Measurements from ENCODE around the gene CYB5B.

The CYB5B gene, protein sequence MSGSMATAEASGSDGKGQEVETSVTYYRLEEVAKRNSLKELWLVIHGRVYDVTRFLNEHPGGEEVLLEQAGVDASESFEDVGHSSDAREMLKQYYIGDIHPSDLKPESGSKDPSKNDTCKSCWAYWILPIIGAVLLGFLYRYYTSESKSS

DNA sequence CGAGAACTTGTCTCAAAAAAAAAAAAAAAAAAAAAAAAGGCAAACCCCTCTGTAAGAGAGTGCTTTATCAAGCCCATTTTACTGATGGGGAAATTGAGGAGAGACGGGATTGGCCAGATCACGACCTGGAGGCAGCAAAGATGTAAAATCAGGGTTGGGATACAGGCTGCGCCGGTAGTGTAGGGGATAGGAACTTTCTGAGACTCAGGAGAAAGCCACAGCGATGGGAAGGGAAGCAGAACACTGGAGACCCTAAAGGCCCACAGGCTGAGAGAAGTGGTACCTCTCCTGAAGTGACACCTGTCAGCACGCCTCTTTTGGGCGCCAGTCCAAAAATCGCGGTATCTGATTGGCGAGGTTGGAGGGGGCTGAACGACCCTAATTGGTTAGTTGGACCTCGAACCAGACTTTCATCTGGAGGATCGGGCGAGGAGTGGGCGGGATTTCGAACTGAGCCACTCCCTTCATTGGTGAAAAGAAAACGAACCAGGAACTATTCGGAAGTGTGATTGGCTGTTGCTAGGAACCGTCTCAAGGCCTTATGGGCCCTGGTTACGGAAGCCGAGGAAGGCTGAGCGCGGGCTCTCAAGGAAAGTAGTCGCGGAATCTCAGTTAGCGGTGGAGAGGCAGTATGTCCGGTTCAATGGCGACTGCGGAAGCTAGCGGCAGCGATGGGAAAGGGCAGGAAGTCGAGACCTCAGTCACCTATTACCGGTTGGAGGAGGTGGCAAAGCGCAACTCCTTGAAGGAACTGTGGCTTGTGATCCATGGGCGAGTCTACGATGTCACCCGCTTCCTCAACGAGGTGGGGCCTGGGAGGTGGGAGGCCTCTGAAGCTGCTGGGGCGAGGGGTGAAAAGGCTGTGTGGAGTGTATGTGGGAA is at the start of gene CYB5B:
Gene CYB5B, plus strand, starts transcription at position 567 of the 882 bp plus-strand sequence. Its CDS starts 65 bp downstream, at position 632.
- Mint-ChIP-seq H3K4me3 (peak within 1 kb of the TSS; percentile 96), H3K9me3 (peaks cover 6% of the 10 kb centered on the region), H3K4me1 (peaks cover 12% of the 10 kb centered on the region), H3K36me3 (peaks cover 10% of the 10 kb centered on the region), H3K27ac (peak within 1 kb of the TSS; percentile 93), H3K27me3 (no peaks in the 10 kb centered on the region)
- peak; percentile 92 for ATAC-seq (ENCODE audit: low read depth)
- DNase-seq (ENCODE audit: low spot score in 2 of 2): peak; percentile 83 to 94

- H3K4me3 Mint-ChIP-seq: no peak overlapping the region
- no peak for DNase-seq (ENCODE audit: low spot score in 2 of 2)
- no peak overlapping the region for H3K27ac Mint-ChIP-seq
- H3K36me3 Mint-ChIP-seq: peaks cover 22% of the 10 kb centered on the region
- no peaks in the 10 kb centered on the region for H3K9me3 Mint-ChIP-seq
- H3K4me1 Mint-ChIP-seq: peaks cover 21% of the 10 kb centered on the region
- no peak for ATAC-seq (ENCODE audit: low read depth)
- H3K27me3 Mint-ChIP-seq: no peaks in the 10 kb centered on the region
Observed at GRCh38 chr16:69376393-69377059, 47.9 kb upstream of the CYB5B start.

- H3K9me3 Mint-ChIP-seq: no peaks in the 10 kb centered on the region
- ATAC-seq (ENCODE audit: low read depth): no peak
- no peaks in the 10 kb centered on the region for H3K27me3 Mint-ChIP-seq
- peak overlapping the region; percentile 86 for H3K27ac Mint-ChIP-seq
- peaks cover 18% of the 10 kb centered on the region for H3K4me1 Mint-ChIP-seq
- peaks cover 27% of the 10 kb centered on the region for H3K36me3 Mint-ChIP-seq
- H3K4me3 Mint-ChIP-seq: no peak overlapping the region
- no peak for DNase-seq (ENCODE audit: low spot score in 2 of 2)
Observed at GRCh38 chr16:69378036-69378435, 46.4 kb upstream of the CYB5B start.

DNA sequence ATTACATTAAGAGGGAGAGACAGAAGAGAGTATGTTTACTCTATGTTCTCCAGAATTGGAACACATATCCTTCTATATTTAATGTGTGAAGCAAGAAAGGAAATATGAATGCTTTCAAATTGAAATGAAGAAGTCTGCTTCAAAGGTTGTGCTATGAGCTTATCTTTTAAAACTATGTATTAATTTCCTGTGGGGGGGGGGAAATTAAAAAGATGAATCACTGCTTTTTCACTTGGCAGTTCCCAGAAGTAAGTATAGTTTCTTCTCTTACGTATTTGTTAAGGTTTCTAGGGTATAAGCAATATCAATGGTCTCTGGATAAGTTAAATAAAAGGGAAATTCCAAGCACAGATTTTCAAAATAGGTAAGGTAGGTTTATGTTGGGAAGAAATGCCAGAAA is 45.7 kb upstream of the CYB5B start:
- DNase-seq (ENCODE audit: low spot score in 2 of 2) (no peak), ATAC-seq (ENCODE audit: low read depth) (no peak)
- peaks cover 27% of the 10 kb centered on the region for H3K36me3 Mint-ChIP-seq
- H3K9me3 Mint-ChIP-seq: no peaks in the 10 kb centered on the region
- peaks cover 14% of the 10 kb centered on the region for H3K4me1 Mint-ChIP-seq
- H3K27ac Mint-ChIP-seq: peak overlapping the region; percentile 86
- H3K27me3 Mint-ChIP-seq: no peaks in the 10 kb centered on the region
- H3K4me3 Mint-ChIP-seq: no peak overlapping the region

GRCh38 chr16:69381231-69381630 is 43.2 kb upstream of the CYB5B start:
- Mint-ChIP-seq H3K4me1 (peaks cover 26% of the 10 kb centered on the region), H3K27me3 (no peaks in the 10 kb centered on the region), H3K36me3 (peaks cover 28% of the 10 kb centered on the region), H3K27ac (peak overlapping the region; percentile 85), H3K4me3 (peak overlapping the region; percentile 9), H3K9me3 (no peaks in the 10 kb centered on the region)
- no peak for ATAC-seq (ENCODE audit: low read depth)
- no peak for DNase-seq (ENCODE audit: low spot score in 2 of 2)

DNA sequence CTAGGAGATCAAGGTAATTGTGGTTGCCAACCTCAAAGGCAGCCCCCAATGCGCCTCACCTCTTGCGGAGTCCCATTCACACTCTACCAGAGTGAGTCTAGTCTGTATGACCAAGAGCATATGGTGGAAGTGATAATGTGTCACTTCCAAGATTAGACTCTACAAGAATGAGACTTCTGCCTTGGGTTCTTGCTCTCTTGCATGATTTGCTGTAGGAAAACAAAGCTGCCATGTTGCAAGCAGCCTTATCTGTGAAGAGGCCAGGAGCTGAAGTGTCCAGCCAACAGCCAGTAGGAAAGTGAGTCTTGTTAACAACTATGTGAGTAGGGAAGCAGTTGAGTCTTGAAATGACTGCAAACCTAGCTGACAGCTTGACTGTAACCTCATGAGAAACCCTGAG is 42.0 kb upstream of the CYB5B start:
- Mint-ChIP-seq H3K4me1 (peaks cover 26% of the 10 kb centered on the region), H3K27ac (peak overlapping the region; percentile 73), H3K4me3 (no peak overlapping the region), H3K9me3 (no peaks in the 10 kb centered on the region), H3K27me3 (no peaks in the 10 kb centered on the region), H3K36me3 (peaks cover 27% of the 10 kb centered on the region)
- no peak for DNase-seq (ENCODE audit: low spot score in 2 of 2)
- ATAC-seq (ENCODE audit: low read depth): no peak

- Mint-ChIP-seq H3K27ac (peak overlapping the region; percentile 93), H3K9me3 (no peaks in the 10 kb centered on the region), H3K4me3 (peak overlapping the region; percentile 89), H3K36me3 (peaks cover 12% of the 10 kb centered on the region), H3K27me3 (no peaks in the 10 kb centered on the region), H3K4me1 (peaks cover 23% of the 10 kb centered on the region)
- DNase-seq (ENCODE audit: low spot score in 2 of 2) (no peak), ATAC-seq (ENCODE audit: low read depth) (no peak)
Observed at GRCh38 chr16:69384974-69385373, 39.4 kb upstream of the CYB5B start.

DNA sequence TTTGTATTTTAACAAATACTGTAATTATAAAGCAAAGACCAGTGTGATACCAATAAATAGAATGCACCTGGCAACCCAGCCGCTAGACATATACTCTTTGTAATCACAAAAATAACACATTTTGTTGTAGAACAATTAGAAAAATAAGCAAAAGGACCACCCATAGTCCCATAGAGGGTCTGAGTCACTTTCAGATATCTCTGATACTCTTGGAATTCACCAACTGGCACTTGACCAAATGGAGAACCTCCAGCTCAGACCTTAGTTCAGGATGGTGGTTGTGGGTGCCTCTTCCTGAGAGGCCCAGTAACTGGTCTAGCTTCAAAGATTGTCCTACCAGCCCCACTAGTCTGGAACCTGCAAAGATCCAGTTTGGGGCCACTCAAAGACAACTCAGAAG is 37.8 kb upstream of the CYB5B start:
- no peak for ATAC-seq (ENCODE audit: low read depth)
- no peak for DNase-seq (ENCODE audit: low spot score in 2 of 2)
- H3K4me1 Mint-ChIP-seq: peaks cover 20% of the 10 kb centered on the region
- H3K27me3 Mint-ChIP-seq: no peaks in the 10 kb centered on the region
- no peak overlapping the region for H3K27ac Mint-ChIP-seq
- no peak overlapping the region for H3K4me3 Mint-ChIP-seq
- H3K9me3 Mint-ChIP-seq: no peaks in the 10 kb centered on the region
- H3K36me3 Mint-ChIP-seq: peaks cover 12% of the 10 kb centered on the region

GRCh38 chr16:69393898-69394849 is 30.2 kb upstream of the CYB5B start:
- Mint-ChIP-seq H3K36me3 (no peaks in the 10 kb centered on the region), H3K9me3 (no peaks in the 10 kb centered on the region), H3K4me1 (peaks cover 3% of the 10 kb centered on the region), H3K4me3 (no peak overlapping the region), H3K27ac (no peak overlapping the region), H3K27me3 (no peaks in the 10 kb centered on the region)
- ATAC-seq (ENCODE audit: low read depth) (no peak), DNase-seq (ENCODE audit: low spot score in 2 of 2) (no peak)

DNA sequence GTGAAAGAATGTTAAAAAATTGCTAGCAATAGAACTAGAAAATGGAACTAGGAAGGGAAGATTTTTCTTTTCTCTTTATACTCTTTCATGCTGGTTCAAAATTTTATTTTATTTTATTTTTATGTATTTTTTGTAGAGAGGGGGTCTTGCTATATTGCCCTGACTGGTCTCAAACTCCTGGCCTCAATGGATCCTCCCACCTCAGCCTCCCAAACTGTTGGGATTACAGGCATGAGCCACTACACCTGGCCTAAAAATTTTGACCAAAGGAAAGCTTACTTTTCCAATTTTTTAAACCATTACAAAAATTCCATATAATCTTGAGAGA is 28.6 kb upstream of the CYB5B start:
- no peak for DNase-seq (ENCODE audit: low spot score in 2 of 2)
- Mint-ChIP-seq H3K27ac (peak overlapping the region; percentile 38), H3K4me3 (no peak overlapping the region), H3K9me3 (no peaks in the 10 kb centered on the region), H3K36me3 (no peaks in the 10 kb centered on the region), H3K27me3 (no peaks in the 10 kb centered on the region), H3K4me1 (peaks cover 3% of the 10 kb centered on the region)
- no peak for ATAC-seq (ENCODE audit: low read depth)

- DNase-seq (ENCODE audit: low spot score in 2 of 2): peak; percentile 71
- Mint-ChIP-seq H3K27ac (peak overlapping the region; percentile 38), H3K36me3 (no peaks in the 10 kb centered on the region), H3K27me3 (no peaks in the 10 kb centered on the region), H3K4me1 (peaks cover 3% of the 10 kb centered on the region), H3K4me3 (no peak overlapping the region), H3K9me3 (no peaks in the 10 kb centered on the region)
- ATAC-seq (ENCODE audit: low read depth): peak; percentile 76
Observed at GRCh38 chr16:69396187-69397061, 28.0 kb upstream of the CYB5B start.

DNA sequence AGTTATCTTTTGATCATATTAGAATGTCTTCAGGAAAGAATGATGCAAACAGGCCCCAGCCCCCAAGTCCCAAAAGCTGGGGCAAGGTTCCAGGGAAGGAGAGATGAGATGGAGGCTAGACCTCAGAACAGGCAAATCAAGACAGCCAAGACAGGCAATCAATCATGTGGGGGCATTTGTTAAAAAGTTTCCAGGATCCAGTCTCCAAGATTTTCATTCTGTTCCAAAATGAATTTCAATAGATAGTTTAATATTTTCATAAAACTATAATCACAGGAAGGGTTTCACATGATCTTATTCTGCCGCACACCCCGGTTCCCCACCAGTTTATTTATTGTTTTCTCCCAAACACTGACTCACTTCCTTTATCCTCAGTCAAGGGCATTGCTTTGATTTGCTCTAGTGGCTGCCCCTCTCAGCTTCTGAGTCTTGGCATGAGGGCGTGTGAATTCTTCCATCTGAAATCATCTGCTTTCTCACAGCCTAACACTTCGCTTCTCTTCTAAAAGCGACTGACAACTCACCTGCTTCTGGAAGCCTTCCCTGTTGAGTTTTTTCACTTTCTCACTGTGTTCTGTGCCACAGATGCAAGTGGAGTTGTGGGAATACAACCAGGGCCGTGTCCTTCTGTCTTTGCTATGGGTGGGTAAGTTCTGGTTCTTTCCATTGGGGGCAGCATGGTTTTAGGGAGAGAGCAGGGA is 26.4 kb upstream of the CYB5B start:
- H3K27me3 Mint-ChIP-seq: no peaks in the 10 kb centered on the region
- peaks cover 9% of the 10 kb centered on the region for H3K4me1 Mint-ChIP-seq
- no peaks in the 10 kb centered on the region for H3K9me3 Mint-ChIP-seq
- ATAC-seq (ENCODE audit: low read depth): no peak
- H3K36me3 Mint-ChIP-seq: no peaks in the 10 kb centered on the region
- no peak overlapping the region for H3K4me3 Mint-ChIP-seq
- no peak for DNase-seq (ENCODE audit: low spot score in 2 of 2)
- H3K27ac Mint-ChIP-seq: no peak overlapping the region
